B cell (primary cell): ENCODE data around the gene MCM10. TPM values are rescaled to one million over a fixed set of nuclear protein-coding genes. Genes with fewer than 3 reads are reported as not detected.

Experiments
- ATAC-seq: fragments of 200-7000 bp; cut with Tn5 transposase; one replicate; pipeline ENCODE4 v1.10.0; 2021; ENCODE audit warnings: low read depth, mild to moderate bottlenecking, moderate number of reproducible peaks, moderate library complexity
- CTCF ChIA-PET: fragments of 350-600 bp; sonication (Branson Sonifier 250); formaldehyde crosslinking; loops from one replicate; lab custom pipeline; 2021; ENCODE audit warnings: antibody characterized with exemption, inconsistent platforms; lab: Charles Lee
- POLR2A ChIA-PET: fragments of 350-600 bp; sonication (Branson Sonifier 250); formaldehyde crosslinking; loops from one replicate; lab custom pipeline; 2021; ENCODE audit warnings: antibody characterized with exemption; lab: Charles Lee
- DNase-seq: peaks from one replicate; pipeline ENCODE4 v3.0.0; 2013
- H2AFZ ChIP-seq: 2 replicates; pipeline ENCODE4 v1.6.1; 2012; ENCODE audit warnings: mild to moderate bottlenecking, low read depth, low read length; ENCODE audit not compliant: insufficient read depth, poor library complexity, severe bottlenecking
- H3K27ac ChIP-seq, 2 donors: 1 replicate in 1 of 2; 2 replicates in 1 of 2; pipeline ENCODE4 v1.5.1; 2012 to 2013; ENCODE audit warnings: low read length in 2 of 2, mild to moderate bottlenecking in 2 of 2, moderate library complexity in 1 of 2
- H3K27me3 ChIP-seq, 4 experiments: fragments of 200-600 bp in 1 of 4; sonication (generic) in 1 of 4; replicated peaks in 1 of 4; 1 replicate in 2 of 4; 2 replicates in 2 of 4; pipeline versions ENCODE4 v1.6.1 to v1.7.0; 2013 to 2016; ENCODE audit warnings: low read length in 3 of 4, mild to moderate bottlenecking in 2 of 4, mixed read lengths in 1 of 4, moderate library complexity in 1 of 4; ENCODE audit not compliant: insufficient read depth in 4 of 4, control insufficient read depth in 3 of 4; ENCODE audit errors: control extremely low read depth in 1 of 4
- H3K36me3 ChIP-seq, 2 experiments: replicated peaks in 1 of 2; 1 replicate in 1 of 2; 2 replicates in 1 of 2; pipeline versions ENCODE4 v1.6.1 to v1.7.1; 2013; ENCODE audit warnings: low read length in 1 of 2; ENCODE audit not compliant: insufficient read depth in 2 of 2, control insufficient read depth in 1 of 2; ENCODE audit errors: control extremely low read depth in 1 of 2, extremely low read depth in 1 of 2
- H3K4me1 ChIP-seq, 2 donors: fragments of 200-600 bp in 1 of 2; sonication (generic) in 1 of 2; 1 replicate in 1 of 2; 2 replicates in 1 of 2; pipeline versions ENCODE4 v1.5.1 to v1.6.1; 2013 to 2017; ENCODE audit warnings: low read length in 2 of 2; ENCODE audit not compliant: control insufficient read depth in 2 of 2, insufficient read depth in 2 of 2
- H3K4me2 ChIP-seq: replicated peaks from 2 replicates; pipeline ENCODE3; 2012; ENCODE audit warnings: mild to moderate bottlenecking, low read depth, low read length; ENCODE audit not compliant: poor library complexity, severe bottlenecking
- H3K4me3 ChIP-seq, 5 experiments: fragments of 200-600 bp in 1 of 5; sonication (generic) in 1 of 5; 1 replicate in 3 of 5; 2 replicates in 2 of 5; pipeline versions ENCODE4 v1.5.1 to v1.7.0; 2011 to 2016; ENCODE audit warnings: low read length in 4 of 5, mild to moderate bottlenecking in 4 of 5, low read depth in 2 of 5, control low read depth in 1 of 5, moderate library complexity in 1 of 5; ENCODE audit not compliant: insufficient read depth in 1 of 5; ENCODE audit errors: control extremely low read depth in 1 of 5, extremely low read depth in 1 of 5
- H3K79me2 ChIP-seq: fragments of 200-600 bp; sonication (generic); one replicate; pipeline ENCODE4 v1.6.0; 2016; ENCODE audit warnings: low read length; ENCODE audit not compliant: control insufficient read depth, insufficient read depth
- H3K9ac ChIP-seq: fragments of 200-600 bp; sonication (generic); 2 replicates; pipeline ENCODE4 v1.6.1; 2017; ENCODE audit warnings: mild to moderate bottlenecking, low read length, moderate library complexity
- H3K9me3 ChIP-seq, 3 donors: one replicate each; pipeline versions ENCODE4 v1.6.1 to v1.7.1; 2013; ENCODE audit warnings: low read length in 2 of 3; ENCODE audit not compliant: control insufficient read depth in 2 of 3, insufficient read depth in 1 of 3; ENCODE audit errors: control extremely low read depth in 1 of 3
- H4K20me1 ChIP-seq: 2 replicates; pipeline ENCODE4 v1.6.0; 2012; ENCODE audit warnings: mild to moderate bottlenecking, low read length; ENCODE audit not compliant: insufficient read depth, control insufficient read depth, poor library complexity, severe bottlenecking
- H3K27ac Mint-ChIP-seq: one replicate; pipeline ENCODE4 v1.8.0; 2021; ENCODE audit warnings: mixed read lengths
- H3K27me3 Mint-ChIP-seq: one replicate; pipeline ENCODE4 v1.8.0; 2021; ENCODE audit warnings: mixed read lengths
- H3K4me1 Mint-ChIP-seq: one replicate; pipeline ENCODE4 v1.8.0; 2021; ENCODE audit warnings: mixed read lengths
- H3K4me3 Mint-ChIP-seq: one replicate; pipeline ENCODE4 v1.8.0; 2021; ENCODE audit warnings: mixed read lengths
- H3K9me3 Mint-ChIP-seq: one replicate; pipeline ENCODE4 v1.8.0; 2022; ENCODE audit warnings: mixed read lengths; ENCODE audit not compliant: insufficient read depth
- CTCF ChIP-seq: fragments of 200-600 bp; IDR thresholded peaks from one replicate; pipeline ENCODE4 v1.8.0; 2022; ENCODE audit warnings: antibody characterized with exemption, mild to moderate bottlenecking
- EZH2 ChIP-seq: IDR thresholded peaks from 2 replicates; pipeline ENCODE4 v1.6.1; 2012; ENCODE audit warnings: borderline replicate concordance, low read depth, mild to moderate bottlenecking, moderate library complexity, low read length; ENCODE audit not compliant: insufficient read depth, poor library complexity, severe bottlenecking
- WGBS: methylation state at CpG from one replicate; pipeline ENCODE4 v1.1.5; 2013; ENCODE audit warnings: missing lambda C conversion rate; ENCODE audit not compliant: insufficient coverage; 5-methylcytosine and 5-hydroxymethylcytosine counted together
- intact Hi-C: fragments of 100-400 bp; cut with micrococcal nuclease; formaldehyde crosslinking; loops from one replicate; pipeline ENCODE4 v1.10.0; 2022
- polyA plus RNA-seq: library from polyadenylated mRNA; depleted of rRNA; stranded (reverse); fragments of >200 nt; gene quantifications from 2 replicates; pipeline ENCODE4 v1.2.3, GENCODE V29; 2012
- total RNA-seq, 2 donors: library from RNA; stranded (reverse); fragments of 120-200 nt in 1 of 2; gene quantifications; 1 replicate in 1 of 2; 2 replicates in 1 of 2; pipeline versions ENCODE4 v1.2.3 to v1.2.4, GENCODE V29; 2013 to 2022

The MCM10 gene
- total and polyA plus RNA-seq, 2 donors (not counting 1 experiment from before 2014, with no cell fraction given) = 0.42 to 0.88 TPM

GRCh38 chr10:13236638-13237037 is 75.3 kb downstream of the MCM10 start:
- peak overlapping the region; percentile 5 for H3K27ac Mint-ChIP-seq

More at GRCh38 chr10:13236638-13237037, 75.3 kb downstream of the MCM10 start:
- H4K20me1 ChIP-seq = no peaks in the 10 kb centered on the region
- POLR2A ChIA-PET = no interaction called here
- no peaks in the 10 kb centered on the region for H3K36me3 ChIP-seq
- no peaks in the 10 kb centered on the region for H3K79me2 ChIP-seq
- TF ChIP-seq CTCF = no peak
- no peak for TF ChIP-seq EZH2
- WGBS = 100% methylated on average over 4 of the region's 8 CpGs
- H3K9ac ChIP-seq = no peak overlapping the region
- no peak overlapping the region for H3K4me3 ChIP-seq
- no peak overlapping the region for H3K4me2 ChIP-seq
- Mint-ChIP-seq H3K27me3 (no peaks in the 10 kb centered on the region), H3K9me3 (no peaks in the 10 kb centered on the region), H3K4me1 (no peaks in the 10 kb centered on the region), H3K4me3 (no peak overlapping the region)
- H3K27ac ChIP-seq = no peak overlapping the region
- DNase-seq = no peak
- H3K27me3 ChIP-seq = no peaks in the 10 kb centered on the region
- intact Hi-C loops = no loop called here
- no peaks in the 10 kb centered on the region for H3K4me1 ChIP-seq
- H3K9me3 ChIP-seq = no peaks in the 10 kb centered on the region
- CTCF ChIA-PET = interaction anchor here (0.7 kb wide), 1 partner anchor 501 kb away, joined by 3 read pairs; no protein-coding TSS in a partner anchor
- H2AFZ ChIP-seq = no peak overlapping the region
- no peak for ATAC-seq
